Effector CD4-positive, alpha-beta T cell (primary cell): ENCODE results near the gene ARHGAP45.
"Not testable (repeated sequence)": the region's sequence is repeated elsewhere in the genome, so short reads cannot be mapped to it uniquely, and the experiment has no call there.

Source experiments
- DNase-seq: peaks from one replicate; pipeline ENCODE4 v3.0.0-alpha.2; 2020

Gene ARHGAP45

GRCh38 chr19:1117654-1118053 is 50.7 kb downstream of the ARHGAP45 start:
- DNase-seq = no peak

DNA sequence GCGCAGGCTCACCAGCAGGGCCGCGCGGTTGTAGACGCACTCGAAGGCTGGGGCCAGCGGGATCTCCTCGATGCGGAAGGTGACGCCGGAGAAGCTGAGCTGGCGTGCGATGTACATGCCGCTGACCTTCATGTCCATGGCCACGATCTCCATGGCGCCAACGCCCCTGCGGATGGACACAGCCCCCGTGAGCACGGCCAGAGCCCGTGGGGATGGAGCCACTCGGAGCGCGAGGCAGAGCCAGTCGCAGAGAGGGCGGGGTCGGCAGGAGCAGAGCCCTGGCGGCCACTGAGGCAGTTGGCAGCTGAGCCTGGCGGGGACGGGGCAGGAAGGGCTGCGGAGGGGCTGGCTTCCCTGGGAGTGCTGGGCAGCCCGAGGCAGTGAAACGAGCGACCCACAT is 52.0 kb downstream of the ARHGAP45 start:
- DNase-seq = no peak

DNA sequence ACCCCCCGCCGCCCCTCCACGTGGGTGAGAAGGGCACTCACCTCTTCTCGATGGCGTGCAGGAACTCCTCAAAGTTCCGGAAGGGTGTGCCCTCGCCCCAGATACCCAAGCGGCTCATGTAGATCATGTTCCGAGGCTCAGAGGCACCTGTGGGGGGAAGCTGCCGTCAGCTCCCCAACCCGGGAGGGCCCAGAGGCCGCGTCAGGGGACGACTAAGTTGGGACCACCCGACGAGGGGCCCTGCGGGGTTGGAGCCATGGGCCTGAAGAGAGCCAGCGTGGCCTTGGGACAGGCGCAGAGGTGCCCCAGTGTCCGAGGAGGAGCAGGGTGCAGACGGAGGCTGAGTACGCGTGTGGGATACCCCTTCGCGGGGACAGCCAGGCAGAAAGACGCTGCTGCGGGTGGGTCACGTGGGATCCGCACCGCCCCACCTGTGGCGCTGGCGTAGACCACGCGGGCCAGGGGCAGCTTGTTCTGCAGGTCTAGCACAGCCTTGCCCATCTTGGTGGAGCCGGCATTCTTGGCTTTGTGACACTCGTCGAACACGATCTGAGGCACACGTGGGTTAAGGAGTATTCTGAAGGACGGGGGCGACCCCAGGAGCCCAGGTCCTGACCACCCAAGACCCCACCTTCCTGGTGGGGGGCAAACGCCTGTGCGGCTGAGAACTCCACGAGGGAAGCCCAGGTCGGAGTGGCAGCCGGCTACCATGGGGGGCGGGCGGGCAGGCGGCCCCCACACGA is 52.7 kb downstream of the ARHGAP45 start:
- no peak for DNase-seq

DNA sequence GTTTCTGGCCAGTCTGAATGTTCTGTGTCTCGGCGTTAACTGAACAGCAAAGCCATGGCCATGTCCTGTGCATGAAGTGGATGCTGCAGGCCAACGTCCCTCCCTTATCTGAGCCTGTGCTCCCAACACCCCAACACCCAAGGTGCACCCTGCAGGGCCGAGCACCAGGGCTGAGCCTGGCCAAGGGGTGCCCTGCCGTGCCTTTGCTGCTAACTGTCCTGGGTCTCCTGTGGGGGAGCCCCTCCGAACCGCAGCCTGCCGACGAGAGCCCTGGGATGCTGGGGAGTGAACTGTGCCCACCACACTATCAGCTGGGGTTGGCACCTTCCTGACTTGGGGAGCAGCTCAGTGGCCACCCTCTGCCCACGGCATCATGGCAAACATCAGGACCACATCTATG is 54.4 kb downstream of the ARHGAP45 start:
- DNase-seq = no peak

- no peak for DNase-seq
These were observed 55.3 kb downstream of the ARHGAP45 start for GRCh38 chr19:1122021-1122971.

GRCh38 chr19:1122972-1123363 is 56.0 kb downstream of the ARHGAP45 start:
- no peak for DNase-seq

DNA sequence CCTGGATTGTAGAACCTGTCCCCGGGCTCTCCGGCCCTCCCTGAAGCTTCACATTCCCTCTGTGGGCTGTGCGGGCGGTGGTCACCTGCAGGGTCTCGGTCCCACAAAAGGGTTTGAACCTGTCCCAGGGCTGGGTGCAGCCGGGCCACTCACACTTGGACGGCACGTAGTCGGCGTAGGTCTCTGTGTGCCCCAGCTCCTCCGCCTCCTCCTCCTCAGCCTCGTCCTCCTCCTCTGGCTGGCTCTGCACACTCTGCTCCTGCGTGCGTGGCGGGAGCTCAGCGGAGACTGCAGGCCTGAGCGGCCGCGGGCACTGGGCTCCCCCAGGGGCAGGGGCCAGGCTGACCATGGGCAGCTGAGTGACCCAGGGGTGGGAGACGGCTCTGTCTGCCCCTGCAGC is 56.4 kb downstream of the ARHGAP45 start:
- no peak for DNase-seq

DNA sequence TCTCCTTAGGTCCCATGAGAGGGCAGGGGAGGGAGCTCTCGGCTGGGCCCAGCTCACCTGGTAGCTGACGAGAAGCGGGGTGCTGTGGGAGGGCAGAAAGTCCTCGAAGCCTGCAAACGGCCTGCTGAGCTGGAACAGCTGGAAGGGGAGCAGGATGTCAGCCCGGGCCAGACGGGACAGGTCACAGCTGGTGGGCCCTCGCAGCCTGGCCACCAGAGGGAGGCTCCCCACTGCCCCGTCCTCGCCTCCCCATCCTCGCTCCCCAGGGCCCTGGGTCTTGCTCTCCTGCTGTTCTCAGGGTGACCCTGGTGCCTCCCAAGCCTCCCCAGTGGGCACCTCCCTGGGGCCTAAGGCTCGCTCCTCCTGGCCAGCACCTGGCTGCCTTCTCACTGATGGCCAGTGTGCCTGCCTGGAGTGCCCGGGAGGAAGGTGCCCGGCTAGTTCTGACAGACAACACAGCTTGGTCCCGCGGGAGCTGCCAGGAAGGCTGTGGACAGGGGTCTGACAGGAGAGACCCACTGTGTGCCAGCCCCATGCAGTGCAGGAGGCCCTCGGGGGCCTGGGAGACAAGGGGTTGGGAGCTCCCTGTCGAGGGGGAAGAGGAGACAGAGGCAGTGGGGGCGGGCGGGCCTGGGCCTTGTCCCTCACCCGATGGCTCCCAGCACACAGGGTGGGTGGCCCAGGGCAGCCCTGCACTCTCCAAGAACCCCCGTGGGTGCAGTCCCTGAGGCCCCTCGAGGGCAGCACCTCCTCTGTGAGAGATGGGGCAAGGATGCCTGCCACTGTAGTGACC is 57.1 kb downstream of the ARHGAP45 start:
- DNase-seq = no peak

GRCh38 chr19:1125601-1126467 is 58.9 kb downstream of the ARHGAP45 start:
- no peak for DNase-seq

DNA sequence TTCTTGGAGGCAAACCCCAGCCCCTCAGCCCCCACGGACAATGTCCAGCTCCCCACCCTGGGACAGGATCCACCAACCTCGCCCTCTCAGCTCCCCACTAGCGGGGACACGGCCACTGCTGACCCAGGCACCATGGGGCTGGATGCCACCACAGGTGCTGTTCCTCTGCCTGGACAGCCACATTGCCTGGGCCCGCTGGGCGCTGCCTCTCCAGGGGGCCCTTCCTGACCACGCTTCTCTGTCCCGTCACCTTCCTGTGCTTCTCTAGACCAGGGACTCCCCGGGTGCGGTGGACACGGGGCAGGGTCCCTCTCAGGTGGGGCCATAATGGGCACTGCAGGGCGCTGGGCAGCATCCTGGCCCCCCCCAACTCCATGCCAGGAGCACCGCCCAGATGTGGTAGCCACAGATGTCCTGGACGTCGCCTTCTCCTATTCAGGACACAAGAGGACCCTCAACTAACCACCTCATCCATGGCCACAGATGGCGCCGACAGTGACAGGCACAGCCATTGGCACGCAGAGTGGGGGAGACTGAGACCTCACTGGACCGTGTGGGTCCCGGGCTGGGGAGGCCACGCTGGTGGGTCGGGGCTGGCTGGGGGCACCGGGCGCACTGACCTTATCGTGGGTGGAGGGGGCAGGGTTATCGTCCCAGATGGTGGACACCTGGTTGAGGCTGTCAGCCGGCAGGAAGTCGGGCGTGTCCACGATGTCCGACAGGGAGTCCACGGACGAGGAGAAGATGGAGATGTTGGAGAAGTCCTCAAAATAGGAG is 60.2 kb downstream of the ARHGAP45 start:
- DNase-seq = no peak

- no peak for DNase-seq
These were observed 61.1 kb downstream of the ARHGAP45 start for GRCh38 chr19:1128106-1128505.

DNA sequence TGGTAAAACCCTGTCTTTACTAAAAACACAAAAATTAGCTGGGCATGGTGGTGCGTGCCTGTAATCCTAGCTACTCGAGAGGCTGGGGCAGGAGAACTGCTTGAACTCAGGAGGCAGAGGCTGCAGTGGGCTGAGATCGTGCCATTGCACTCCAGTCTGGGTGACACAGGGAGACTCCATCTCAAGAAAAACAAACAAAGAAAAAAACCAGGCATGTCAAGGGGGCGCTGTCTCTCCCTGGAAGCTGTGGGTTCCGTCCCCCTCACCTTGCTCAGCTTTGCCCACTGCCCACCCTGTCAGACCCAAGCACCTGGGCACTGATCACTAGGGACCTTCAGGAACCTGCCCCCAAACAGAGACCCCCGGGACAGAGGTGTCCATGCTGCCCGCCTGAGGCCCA is 62.1 kb downstream of the ARHGAP45 start:
- DNase-seq = not testable (repeated sequence)

DNA sequence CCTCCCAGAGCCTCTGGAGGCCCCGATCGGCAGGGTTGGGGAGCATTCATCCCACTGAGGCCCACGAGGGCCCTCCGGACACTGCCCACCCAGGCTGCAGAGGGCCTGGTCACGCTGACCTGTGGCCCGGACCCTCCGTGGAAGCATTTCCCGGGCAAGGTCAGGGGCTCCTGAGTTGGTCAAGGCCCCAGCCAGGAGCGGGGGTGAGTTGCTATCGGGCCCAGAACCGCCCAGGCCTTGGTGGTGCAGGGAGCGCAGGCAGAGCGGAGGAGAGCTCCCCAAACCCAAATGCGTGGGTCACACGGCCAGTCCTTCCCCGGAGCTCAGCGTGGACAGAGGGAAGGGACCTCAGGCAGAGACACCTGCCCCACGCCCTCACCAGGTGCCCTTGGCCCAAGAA is 62.6 kb downstream of the ARHGAP45 start:
- no peak for DNase-seq

DNA sequence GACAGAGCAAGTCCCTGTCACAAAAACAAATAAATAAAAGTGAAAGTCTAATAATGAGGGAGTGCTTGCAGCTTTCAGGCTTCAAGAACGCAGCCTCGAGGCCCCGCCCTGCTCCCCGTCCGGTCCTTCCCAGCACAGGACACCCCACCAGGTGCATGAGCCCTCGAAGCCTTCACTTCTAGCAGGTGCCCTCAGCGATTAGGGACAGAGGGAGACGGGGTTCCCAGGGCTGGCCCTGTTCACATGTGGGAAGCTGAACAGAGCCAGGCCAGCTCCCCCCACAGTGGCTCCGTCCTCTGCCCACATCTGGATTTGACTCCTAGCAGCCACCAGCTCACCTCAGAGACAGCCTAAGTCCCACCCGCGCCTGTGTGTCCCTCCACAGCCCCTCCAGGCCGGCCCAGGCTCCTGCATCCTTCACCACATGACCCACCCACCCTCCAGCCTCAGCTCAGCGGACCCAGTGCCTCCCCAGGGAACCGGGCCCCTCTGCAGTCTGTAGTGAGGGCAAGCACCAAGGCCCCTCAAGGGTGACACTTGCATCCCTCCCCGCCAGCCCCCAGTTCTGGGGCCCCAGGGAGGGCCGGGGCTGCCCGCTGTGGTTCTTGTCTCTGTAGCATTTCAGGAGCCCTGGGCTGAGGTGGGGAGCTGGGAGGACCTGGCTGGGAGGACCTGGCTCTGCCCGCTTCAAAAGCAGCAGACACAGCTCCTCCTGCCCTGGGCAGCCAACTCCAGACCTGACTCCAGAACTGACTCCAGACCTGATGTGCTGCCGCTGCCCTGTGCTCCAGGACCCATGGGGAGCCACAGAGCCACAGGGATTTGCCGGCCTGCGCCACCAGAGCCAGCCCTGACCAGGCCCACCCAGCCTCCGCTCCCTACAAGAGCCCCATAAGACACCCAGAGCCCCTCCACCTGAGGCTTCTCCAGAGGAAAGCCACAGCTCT is 64.1 kb downstream of the ARHGAP45 start:
- peak; percentile 37 for DNase-seq

GRCh38 chr19:1131718-1132551 is 65.0 kb downstream of the ARHGAP45 start:
- peak; percentile 82 for DNase-seq

- no peak for DNase-seq
These were observed 65.8 kb downstream of the ARHGAP45 start for GRCh38 chr19:1132552-1133383.

DNA sequence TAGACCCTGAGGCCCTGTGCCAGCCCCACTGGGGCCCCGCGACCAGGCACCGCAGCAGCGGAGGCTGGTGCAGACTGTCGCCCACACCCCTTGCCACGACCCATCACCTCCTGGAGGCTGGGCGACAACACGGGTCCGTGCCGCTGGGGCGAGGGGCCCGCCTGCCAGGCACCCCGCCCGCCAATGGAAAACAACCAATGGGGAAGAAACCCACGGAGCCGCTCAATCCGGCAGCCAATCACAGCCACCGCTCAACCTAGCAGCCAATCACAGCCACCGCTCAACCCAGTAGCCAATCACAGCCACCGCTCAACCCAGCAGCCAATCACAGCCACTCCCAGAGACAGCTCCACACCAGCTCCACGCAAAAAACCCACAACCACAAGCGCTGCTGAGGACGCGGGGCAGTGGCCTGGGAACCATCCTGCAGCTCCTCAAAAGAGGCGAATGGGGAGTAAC is 66.5 kb downstream of the ARHGAP45 start:
- peak; percentile 72 for DNase-seq

DNA sequence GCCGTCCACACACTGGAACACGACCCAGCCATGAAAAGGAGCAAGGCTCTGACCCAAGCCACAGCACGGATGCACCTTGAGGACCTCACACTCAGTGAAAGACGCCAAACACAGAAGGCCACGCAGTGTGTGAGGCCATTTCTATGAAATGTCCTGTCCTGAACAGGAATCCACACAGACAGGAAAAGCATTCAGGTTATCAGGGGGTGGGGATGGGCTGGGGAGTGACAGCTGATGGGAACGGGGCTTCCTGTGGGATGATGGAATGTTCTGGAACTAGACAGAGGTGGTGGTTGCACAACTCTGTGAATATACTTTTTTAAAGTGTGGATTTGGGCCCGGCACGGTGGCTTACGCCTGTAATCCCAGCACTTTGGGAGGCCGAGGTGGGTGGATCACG is 67.5 kb downstream of the ARHGAP45 start:
- DNase-seq = no peak
